NT2/D1 (cell line): Measurements from ENCODE around the gene ADK.

Source experiments
- DNase-seq: peaks from one replicate; pipeline ENCODE4 v3.0.0-alpha.2; 2011; ENCODE audit warnings: low read depth, low spot score
- H3K27me3 ChIP-seq: 2 replicates; pipeline ENCODE4 v1.6.0; 2011; ENCODE audit warnings: mild to moderate bottlenecking; ENCODE audit not compliant: insufficient read length, insufficient read depth
- H3K36me3 ChIP-seq: 2 replicates; pipeline ENCODE4 v1.6.1; 2011; ENCODE audit warnings: mild to moderate bottlenecking, low read length, mixed read lengths; ENCODE audit not compliant: insufficient read depth, insufficient read length
- H3K4me1 ChIP-seq: 2 replicates; pipeline ENCODE4 v1.5.1; 2011; ENCODE audit not compliant: insufficient read depth, insufficient read length
- H3K4me3 ChIP-seq: 2 replicates; pipeline ENCODE4 v1.5.1; 2011; ENCODE audit warnings: low read depth; ENCODE audit not compliant: insufficient read length
- H3K9ac ChIP-seq: 2 replicates; pipeline ENCODE4 v1.6.0; 2011; ENCODE audit warnings: low read depth; ENCODE audit not compliant: insufficient read length
- H3K9me3 ChIP-seq: 2 replicates; pipeline ENCODE4 v1.5.1; 2011; ENCODE audit warnings: mild to moderate bottlenecking, low read length; ENCODE audit not compliant: insufficient read depth
- SUZ12 ChIP-seq: IDR thresholded peaks from 2 replicates; pipeline ENCODE4 v1.6.1; 2011; ENCODE audit not compliant: insufficient read length, insufficient read depth; ENCODE audit errors: extremely low read depth
- YY1 ChIP-seq: IDR thresholded peaks from 2 replicates; pipeline ENCODE4 v1.6.1; 2011; ENCODE audit not compliant: insufficient read length, insufficient read depth
- ZNF274 ChIP-seq: IDR thresholded peaks from 2 replicates; pipeline ENCODE4 v1.6.1; 2011; ENCODE audit warnings: mild to moderate bottlenecking, low read depth, low read length

Gene ADK

GRCh38 chr10:74150990-74151878 lies at the start of gene ADK:
ADK (plus strand) TSS chr10:74151221; CDS start chr10:74151279, 58 bp downstream.
- H3K27me3 ChIP-seq, result no peaks in the 10 kb centered on the region
- TF ChIP-seq ZNF274, result no peak
- no peak for TF ChIP-seq SUZ12
- TF ChIP-seq YY1, result no peak
- H3K9ac ChIP-seq, result peak within 1 kb of the TSS; percentile 95
- H3K36me3 ChIP-seq, result peaks cover 13% of the 10 kb centered on the region
- H3K4me3 ChIP-seq, result peak within 1 kb of the TSS; percentile 98
- peak; percentile 96 for DNase-seq
- H3K4me1 ChIP-seq, result no peaks in the 10 kb centered on the region
- no peaks in the 10 kb centered on the region for H3K9me3 ChIP-seq

- DNase-seq, result no peak
- Histone ChIP-seq H3K9me3 (no peaks in the 10 kb centered on the region), H3K4me3 (no peak overlapping the region), H3K27me3 (no peaks in the 10 kb centered on the region), H3K36me3 (peaks cover 80% of the 10 kb centered on the region), H3K4me1 (no peaks in the 10 kb centered on the region), H3K9ac (no peak overlapping the region)
- no peak for TF ChIP-seq ZNF274
- no peak for TF ChIP-seq SUZ12
- no peak for TF ChIP-seq YY1
Measured at GRCh38 chr10:74103560-74104258, 47.3 kb upstream of the ADK start.

DNA sequence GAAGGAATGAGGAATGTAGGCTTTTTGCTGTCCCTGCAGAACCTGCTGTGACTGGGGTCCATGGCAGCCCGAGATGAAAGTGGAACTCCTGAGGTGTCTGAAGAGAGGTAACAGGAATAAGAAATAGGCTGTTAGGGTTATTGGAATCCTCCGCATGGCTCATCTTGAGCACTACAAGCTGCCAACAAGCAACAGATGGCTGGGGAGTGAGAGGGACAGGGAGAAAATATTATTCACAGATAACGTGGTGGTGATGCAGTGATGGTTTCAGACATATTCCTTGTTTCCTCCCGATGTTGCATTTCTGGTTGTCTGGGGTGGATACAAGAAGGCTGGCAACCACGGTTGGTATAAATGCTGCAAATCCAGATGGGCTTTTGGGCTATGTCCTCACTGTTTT lies 46.5 kb upstream of the ADK start:
- Histone ChIP-seq H3K4me1 (no peaks in the 10 kb centered on the region), H3K36me3 (peaks cover 80% of the 10 kb centered on the region), H3K4me3 (no peak overlapping the region), H3K9ac (no peak overlapping the region), H3K9me3 (no peaks in the 10 kb centered on the region), H3K27me3 (no peaks in the 10 kb centered on the region)
- no peak for TF ChIP-seq SUZ12
- no peak for TF ChIP-seq YY1
- TF ChIP-seq ZNF274, result no peak
- DNase-seq, result no peak

GRCh38 chr10:74104996-74105395 lies 46.0 kb upstream of the ADK start:
- no peak for DNase-seq
- no peaks in the 10 kb centered on the region for H3K9me3 ChIP-seq
- no peaks in the 10 kb centered on the region for H3K4me1 ChIP-seq
- peaks cover 80% of the 10 kb centered on the region for H3K36me3 ChIP-seq
- no peak for TF ChIP-seq YY1
- TF ChIP-seq ZNF274, result no peak
- TF ChIP-seq SUZ12, result no peak
- no peaks in the 10 kb centered on the region for H3K27me3 ChIP-seq
- H3K9ac ChIP-seq, result no peak overlapping the region
- no peak overlapping the region for H3K4me3 ChIP-seq

DNA sequence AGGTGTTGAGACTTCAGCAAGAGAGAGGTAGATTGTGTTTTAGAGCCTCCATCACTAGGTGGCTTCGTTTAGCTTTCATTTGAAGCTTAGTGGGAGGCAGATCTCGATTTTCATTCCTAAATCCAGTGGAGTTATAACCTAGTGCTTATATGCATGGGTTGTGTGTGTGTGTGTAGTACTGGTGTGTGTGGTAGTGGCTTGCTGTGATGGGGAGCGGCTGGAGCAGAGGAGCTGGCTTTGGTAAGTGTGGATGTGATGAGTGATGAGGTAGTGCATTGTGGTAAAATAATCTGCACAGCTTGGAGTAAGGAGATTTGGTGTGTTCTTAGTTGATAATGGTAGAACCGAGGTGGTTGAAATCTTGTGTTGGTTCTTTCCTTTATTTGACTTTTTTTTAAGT lies 43.6 kb upstream of the ADK start:
- Histone ChIP-seq H3K27me3 (no peaks in the 10 kb centered on the region), H3K36me3 (peaks cover 90% of the 10 kb centered on the region), H3K9ac (no peak overlapping the region), H3K4me1 (no peaks in the 10 kb centered on the region), H3K4me3 (no peak overlapping the region), H3K9me3 (no peaks in the 10 kb centered on the region)
- TF ChIP-seq ZNF274 (no peak), SUZ12 (no peak), YY1 (no peak)
- DNase-seq, result no peak

- H3K36me3 ChIP-seq, result peaks cover 94% of the 10 kb centered on the region
- DNase-seq, result no peak
- TF ChIP-seq YY1, result no peak
- H3K27me3 ChIP-seq, result peaks cover 2% of the 10 kb centered on the region
- H3K4me3 ChIP-seq, result no peak overlapping the region
- H3K9ac ChIP-seq, result no peak overlapping the region
- no peaks in the 10 kb centered on the region for H3K9me3 ChIP-seq
- no peaks in the 10 kb centered on the region for H3K4me1 ChIP-seq
Measured at GRCh38 chr10:74109452-74109851, 41.6 kb upstream of the ADK start.

- H3K9me3 ChIP-seq, result no peaks in the 10 kb centered on the region
- H3K9ac ChIP-seq, result no peak overlapping the region
- no peak for DNase-seq
- no peak for TF ChIP-seq ZNF274
- TF ChIP-seq YY1, result no peak
- TF ChIP-seq SUZ12, result no peak
- H3K27me3 ChIP-seq, result peaks cover 2% of the 10 kb centered on the region
- H3K36me3 ChIP-seq, result peaks cover 94% of the 10 kb centered on the region
- no peaks in the 10 kb centered on the region for H3K4me1 ChIP-seq
- no peak overlapping the region for H3K4me3 ChIP-seq
Measured at GRCh38 chr10:74110120-74110519, 40.9 kb upstream of the ADK start.
